Measurements from ENCODE around the gene SRSF10. TPM values are rescaled to one million over a fixed set of nuclear protein-coding genes. Genes with fewer than 3 reads are reported as not detected.

Gene SRSF10
- total and polyA plus RNA-seq, 12 donors = 32.9 to 70.2 (median 52.8) TPM

DNA sequence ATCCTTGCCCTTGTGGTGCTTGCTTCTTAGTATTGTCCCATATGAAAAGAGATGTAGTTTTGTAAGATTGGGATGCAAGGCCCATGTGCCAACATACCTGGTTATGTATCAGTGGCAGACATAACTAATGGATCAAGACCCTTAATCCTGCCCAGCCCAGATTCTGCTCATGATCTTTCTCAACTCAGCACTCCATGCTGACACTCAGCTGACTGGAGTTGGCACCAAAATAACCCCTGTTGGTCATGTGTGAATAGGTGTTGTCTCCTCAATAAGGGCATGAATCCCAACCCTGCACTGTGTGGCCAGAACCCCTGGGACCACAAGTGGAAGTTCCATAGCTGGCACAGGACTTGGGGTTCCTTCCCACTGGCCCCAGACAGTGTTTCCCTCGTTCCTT, 53.0 kb downstream of the SRSF10 start:
- 64 to 81% methylated on average over 1 of the region's 1 CpG for WGBS, 2 donors
- no peaks in the 10 kb centered on the region for H3K9me3 ChIP-seq
- peaks cover 0 to 11% (median 0%) of the 10 kb centered on the region in 9 donors for H3K4me1 ChIP-seq
- no peak for TF ChIP-seq CTCF (IDR thresholded peaks at IDR 0.05)
- no peak overlapping the region for H3K4me3 ChIP-seq
- peak in 1 of 8 donors; percentile 43 for ATAC-seq
- intact Hi-C loops (cut with DNase I) = no loop called here
- DNase-seq = no peak
- H3K27ac ChIP-seq = no peak overlapping the region
- no peaks in the 10 kb centered on the region for H3K27me3 ChIP-seq
- H3K36me3 ChIP-seq = no peaks in the 10 kb centered on the region

DNA sequence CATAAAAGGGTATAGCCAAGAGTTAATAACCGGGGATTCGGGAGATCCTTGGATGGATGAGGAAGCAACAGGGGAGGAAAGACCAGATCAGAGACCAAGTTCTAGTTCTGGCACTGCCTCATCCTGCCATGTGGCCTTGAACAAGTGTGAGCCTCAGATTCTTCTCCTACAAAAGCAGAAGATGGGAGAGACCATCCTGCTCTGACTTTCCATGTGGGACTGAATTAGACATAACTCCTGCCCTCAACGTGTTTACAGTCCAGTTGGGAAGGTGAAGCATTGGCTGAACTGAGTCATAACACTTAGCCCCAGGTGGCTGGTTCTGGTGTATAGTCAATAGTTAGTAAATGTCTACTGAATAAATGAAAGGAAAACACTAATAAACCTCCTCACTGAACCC, 54.8 kb downstream of the SRSF10 start:
- Histone ChIP-seq H3K9me3 (no peaks in the 10 kb centered on the region), H3K4me1 (peaks cover 0 to 18% (median 5%) of the 10 kb centered on the region in 9 donors), H3K4me3 (no peak overlapping the region), H3K27me3 (no peaks in the 10 kb centered on the region), H3K36me3 (no peaks in the 10 kb centered on the region), H3K27ac (no peak overlapping the region)
- WGBS, 2 donors = 85 to 91% methylated on average over 3 of the region's 3 CpGs
- no peak for TF ChIP-seq CTCF (IDR thresholded peaks at IDR 0.05)
- DNase-seq (no peak), ATAC-seq (no peak)
- intact Hi-C loops (cut with DNase I) = no loop called here

- DNase-seq (no peak), ATAC-seq (no peak)
- TF ChIP-seq CTCF (IDR thresholded peaks at IDR 0.05) = no peak
- Histone ChIP-seq H3K27me3 (no peaks in the 10 kb centered on the region), H3K4me3 (no peak overlapping the region), H3K9me3 (no peaks in the 10 kb centered on the region), H3K27ac (no peak overlapping the region), H3K4me1 (peaks cover 0 to 24% (median 7%) of the 10 kb centered on the region in 9 donors), H3K36me3 (no peaks in the 10 kb centered on the region)
- intact Hi-C loops (cut with DNase I) = no loop called here
- 92 to 98% methylated on average over 11 of the region's 11 CpGs for WGBS, 2 donors
Observed at GRCh38 chr1:23924601-23925000, 55.5 kb downstream of the SRSF10 start.

DNA sequence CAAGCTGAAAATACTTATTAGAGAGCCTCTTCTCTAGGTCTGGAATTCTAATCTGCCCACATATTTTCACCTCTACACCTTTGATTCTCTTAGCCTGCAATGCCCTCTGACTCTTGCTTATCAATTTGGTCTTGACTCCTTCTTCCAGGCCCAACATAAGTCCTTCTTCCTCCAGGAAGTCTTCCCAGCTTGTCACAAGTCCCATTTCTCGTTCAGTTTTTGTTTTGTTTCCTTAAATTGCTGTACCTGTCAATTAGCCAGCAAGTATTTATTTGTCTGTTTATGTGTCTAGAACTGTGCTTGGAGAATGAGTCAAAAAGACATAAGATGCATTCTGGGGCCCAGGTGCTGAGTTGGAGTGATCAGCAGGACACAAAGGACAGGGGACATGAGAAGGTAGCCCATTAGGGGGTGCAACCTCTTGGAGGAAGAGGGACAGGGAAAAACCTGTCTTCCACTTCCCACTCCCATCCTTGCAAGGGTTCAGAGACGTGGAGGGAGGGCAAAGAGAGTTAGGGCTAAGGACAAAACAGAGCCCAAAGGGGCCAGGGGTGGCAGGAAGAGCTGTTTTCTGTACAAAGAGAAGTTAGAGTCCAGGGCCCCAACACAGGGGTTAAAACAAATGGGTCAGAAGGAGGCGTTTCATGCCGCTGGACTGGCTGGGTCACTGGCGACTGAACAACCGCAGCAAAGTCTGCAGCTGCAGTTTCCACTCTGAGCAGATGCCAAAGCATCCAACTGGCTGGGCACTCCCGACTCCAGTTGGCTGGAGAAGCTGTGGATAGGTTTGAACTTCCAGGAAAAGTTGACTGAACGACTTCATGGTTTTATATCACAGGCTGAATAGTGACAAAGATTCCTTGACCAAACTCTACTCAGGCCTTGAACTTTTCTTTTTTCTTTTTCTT, 56.3 kb downstream of the SRSF10 start:
- Histone ChIP-seq H3K27me3 (no peaks in the 10 kb centered on the region), H3K27ac (peak overlapping the region in 3 of 10 donors; percentile 30 to 43 (median 34)), H3K4me1 (peaks cover 0 to 24% (median 8%) of the 10 kb centered on the region in 9 donors), H3K36me3 (no peaks in the 10 kb centered on the region), H3K9me3 (no peaks in the 10 kb centered on the region), H3K4me3 (no peak overlapping the region)
- ATAC-seq (peak in 1 of 8 donors; percentile 20), DNase-seq (peak in 1 of 2 donors; percentile 33)
- WGBS, 2 donors = 27 to 31% methylated on average over 8 of the region's 8 CpGs
- intact Hi-C loops (cut with DNase I) = no loop called here
- no peak for TF ChIP-seq CTCF (IDR thresholded peaks at IDR 0.05)

All from heart right ventricle (tissue), 16 donors.